Endothelial cell of umbilical vein (primary cell): Measurements from ENCODE around the gene LATS1. TPM values are rescaled to one million over a fixed set of nuclear protein-coding genes. Genes with fewer than 3 reads are reported as not detected.

Experiments
- BruUV-seq: library from RNA; stranded (reverse); fragments of 400-500 nt; replicated peaks from 2 replicates; lab custom pipeline; 2021; lab: Mats Ljungman, UMichigan
- CTCF ChIA-PET: fragments of 300-600, 350-600 bp; sonication (Branson Sonifier 250); formaldehyde crosslinking; loops from one replicate; lab custom pipeline; 2021; ENCODE audit warnings: antibody characterized with exemption, inconsistent platforms; lab: Charles Lee
- POLR2A ChIA-PET: fragments of 300-600, 350-600 bp; sonication (Branson Sonifier 250); formaldehyde crosslinking; loops from one replicate; lab custom pipeline; 2021; ENCODE audit warnings: antibody characterized with exemption, inconsistent platforms; lab: Charles Lee
- DNase-seq: peaks from one replicate; pipeline ENCODE4 v3.0.0-alpha.2; 2011; ENCODE audit warnings: low read depth, low spot score
- FAIRE-seq: peaks from 2 replicates; lab custom pipeline; 2011; peaks lifted over from hg19 to GRCh38; lab: Jason Lieb, UNC
- H2AFZ ChIP-seq: 2 replicates; pipeline ENCODE4 v1.6.0; 2012; ENCODE audit warnings: low read depth, low read length, control low read depth, inconsistent platforms
- H3K27ac ChIP-seq: 2 replicates; pipeline ENCODE4 v1.5.1; 2011; ENCODE audit warnings: low read depth, mild to moderate bottlenecking, control low read depth, low read length, moderate library complexity; ENCODE audit not compliant: insufficient read depth
- H3K27me3 ChIP-seq, 2 experiments: 2 replicates each; pipeline versions ENCODE4 v1.6.0 to v1.6.1; 2011; ENCODE audit warnings: low read length in 2 of 2, mixed read lengths in 1 of 2; ENCODE audit not compliant: control insufficient read depth in 2 of 2, insufficient read depth in 2 of 2
- H3K36me3 ChIP-seq, 2 experiments: 2 replicates in 1 of 2; 3 replicates in 1 of 2; pipeline ENCODE4 v1.5.1; 2011; ENCODE audit warnings: low read length in 2 of 2, mild to moderate bottlenecking in 1 of 2, moderate library complexity in 1 of 2; ENCODE audit not compliant: control insufficient read depth in 2 of 2, insufficient read depth in 2 of 2; ENCODE audit errors: extremely low read depth in 1 of 2
- H3K4me1 ChIP-seq: 3 replicates; pipeline ENCODE4 v1.5.1; 2011; ENCODE audit warnings: mild to moderate bottlenecking, low read length; ENCODE audit not compliant: control insufficient read depth, insufficient read depth; ENCODE audit errors: extremely low read depth
- H3K4me2 ChIP-seq: 2 replicates; pipeline ENCODE4 v1.6.1; 2011; ENCODE audit warnings: low read length, control low read depth, mixed read lengths; ENCODE audit not compliant: insufficient read depth
- H3K4me3 ChIP-seq, 3 experiments: fragments of 200-600 bp in 1 of 3; sonication (generic), shearing (Covaris generic) in 1 of 3; replicated peaks in 1 of 3; 2 replicates each; pipeline ENCODE4 v1.5.1; 2011 to 2016; ENCODE audit warnings: control low read depth in 3 of 3, low read length in 3 of 3, mild to moderate bottlenecking in 2 of 3, inconsistent platforms in 1 of 3, low read depth in 1 of 3, moderate library complexity in 1 of 3; ENCODE audit not compliant: insufficient read depth in 1 of 3
- H3K79me2 ChIP-seq: 2 replicates; pipeline ENCODE4 v1.6.0; 2012; ENCODE audit warnings: low read length, inconsistent platforms; ENCODE audit not compliant: control insufficient read depth, insufficient read depth
- H3K9ac ChIP-seq: replicated peaks from 2 replicates; pipeline ENCODE3; 2011; ENCODE audit warnings: low read length, control low read depth; ENCODE audit not compliant: insufficient read depth; ENCODE audit errors: extremely low read depth
- H3K9me1 ChIP-seq: replicated peaks from 3 replicates; pipeline ENCODE4 v1.6.0; 2011; ENCODE audit warnings: mild to moderate bottlenecking, low read length; ENCODE audit not compliant: control insufficient read depth, insufficient read depth; ENCODE audit errors: extremely low read depth
- H3K9me3 ChIP-seq: replicated peaks from 2 replicates; pipeline ENCODE4 v1.5.1; 2012; ENCODE audit warnings: low read length, inconsistent platforms; ENCODE audit not compliant: control insufficient read depth, insufficient read depth
- H4K20me1 ChIP-seq: replicated peaks from 2 replicates; pipeline ENCODE3; 2011; ENCODE audit warnings: mild to moderate bottlenecking, low read length; ENCODE audit not compliant: control insufficient read depth, insufficient read depth; ENCODE audit errors: extremely low read depth
- CTCF ChIP-seq, 2 donors: IDR thresholded peaks; 1 replicate in 1 of 2; 2 replicates in 1 of 2; pipeline ENCODE4 v1.5.1; 2011; ENCODE audit warnings: low read length in 2 of 2, mild to moderate bottlenecking in 2 of 2, moderate library complexity in 2 of 2, control low read depth in 1 of 2, inconsistent platforms in 1 of 2, low read depth in 1 of 2; ENCODE audit not compliant: insufficient read depth in 1 of 2; ENCODE audit errors: extremely low read depth in 1 of 2
- EZH2 ChIP-seq: IDR thresholded peaks from 2 replicates; pipeline ENCODE4 v1.6.1; 2012; ENCODE audit warnings: borderline replicate concordance, low read depth, mild to moderate bottlenecking, moderate library complexity, low read length, inconsistent platforms; ENCODE audit not compliant: severe bottlenecking
- FOS ChIP-seq: IDR thresholded peaks from 2 replicates; pipeline ENCODE4 v1.6.1; 2011; ENCODE audit warnings: mild to moderate bottlenecking, low read length, moderate library complexity, borderline replicate concordance; ENCODE audit not compliant: insufficient read depth
- GATA2 ChIP-seq: IDR thresholded peaks from 2 replicates; pipeline ENCODE4 v1.7.0; 2011; ENCODE audit warnings: low read depth, mild to moderate bottlenecking, moderate library complexity, mixed read lengths, low read length; ENCODE audit not compliant: insufficient read length, insufficient read depth
- JUN ChIP-seq: IDR thresholded peaks from 2 replicates; pipeline ENCODE4 v1.6.1; 2011; ENCODE audit warnings: borderline replicate concordance, low read depth; ENCODE audit not compliant: insufficient read length, insufficient read depth
- MAX ChIP-seq: IDR thresholded peaks from 2 replicates; pipeline ENCODE4 v1.6.1; 2011; ENCODE audit not compliant: insufficient read depth, insufficient read length
- MYC ChIP-seq: IDR thresholded peaks from one replicate; pipeline ENCODE4 v1.6.1; 2011; ENCODE audit warnings: mild to moderate bottlenecking, low read depth, low read length
- POLR2A ChIP-seq: IDR thresholded peaks from 2 replicates; pipeline ENCODE4 v1.6.1; 2012; ENCODE audit warnings: low read depth, mild to moderate bottlenecking, control low read depth, low read length
- POLR2AphosphoS5 ChIP-seq: IDR thresholded peaks from 2 replicates; pipeline ENCODE4 v1.6.1; 2012; ENCODE audit warnings: low read depth, mild to moderate bottlenecking, control low read depth, low read length, moderate library complexity; ENCODE audit not compliant: insufficient read depth
- dilution Hi-C: fragments of 300-500 bp; cut with MboI; formaldehyde crosslinking; loops from one replicate; pipeline ENCODE4 v1.15.0; 2019; ENCODE audit warnings: low sequenced_read_pairs; ENCODE audit not compliant: extremely low pct_ligation_motif_present
- intact Hi-C: fragments of 100-400 bp; cut with micrococcal nuclease; formaldehyde crosslinking; loops from one replicate; pipeline ENCODE4 v1.10.0; 2022
- polyA plus RNA-seq, 4 experiments: library from polyadenylated mRNA; depleted of rRNA in 3 of 4; stranded (reverse) in 3 of 4; unstranded in 1 of 4; fragments of >200 nt; gene quantifications; 2 replicates each; pipeline versions ENCODE4 v1.2.1 to v1.2.3, GENCODE V29; 2011 to 2012; ENCODE audit warnings: missing spikeins in 1 of 4
- total RNA-seq: library from RNA; stranded (reverse); gene quantifications from 2 replicates; pipeline ENCODE4 v1.2.3, GENCODE V29; 2021

Gene LATS1
- total and polyA plus RNA-seq, 2 donors (not counting 3 experiments of a cell fraction or from before 2014, with no cell fraction given): 8.4 to 27.6 TPM

- no peak overlapping the region for H3K4me3 ChIP-seq
- H2AFZ ChIP-seq: no peak overlapping the region
- H3K4me2 ChIP-seq: no peak overlapping the region
- no peaks in the 10 kb centered on the region for H3K4me1 ChIP-seq
- FAIRE-seq (no peak), DNase-seq (no peak)
- no peak overlapping the region for H3K27ac ChIP-seq
- ChIA-PET CTCF (interaction anchor here (1.4 kb wide), 1 partner anchor 15 kb away, joined by 4 read pairs; no protein-coding TSS in a partner anchor), POLR2A (no interaction called here)
- no TSS peak for BruUV-seq
- TF ChIP-seq GATA2: no peak
- no peak for TF ChIP-seq CTCF (IDR thresholded peaks at IDR 0.05; ENCODE audit: extremely low read depth in 1 of 2, insufficient read depth in 1 of 2, low read depth in 1 of 2, low read length in 2 of 2)
- TF ChIP-seq FOS: no peak
- peaks cover 5% of the 10 kb centered on the region for H4K20me1 ChIP-seq
- no peaks in the 10 kb centered on the region for H3K9me3 ChIP-seq
- H3K27me3 ChIP-seq: no peaks in the 10 kb centered on the region
- H3K9ac ChIP-seq: no peak overlapping the region
- dilution Hi-C loops (no loop called here), intact Hi-C loops (no loop called here)
- H3K36me3 ChIP-seq: no peaks in the 10 kb centered on the region
- peaks cover 81% of the 10 kb centered on the region for H3K79me2 ChIP-seq
- H3K9me1 ChIP-seq: no peaks in the 10 kb centered on the region
Measured at GRCh38 chr6:149701714-149702113, 16.2 kb downstream of the LATS1 start.

GRCh38 chr6:149699150-149699549, 18.8 kb downstream of the LATS1 start:
- dilution Hi-C loops (no loop called here), intact Hi-C loops (no loop called here)
- FAIRE-seq: no peak
- ChIA-PET CTCF (interaction anchor here (1.5 kb wide), 1 partner anchor 9 kb away, joined by 3 read pairs; no protein-coding TSS in a partner anchor), POLR2A (no interaction called here)
- no peak for TF ChIP-seq MAX
- TF ChIP-seq POLR2A: no peak
- no peak for TF ChIP-seq MYC
- no peak for TF ChIP-seq CTCF (IDR thresholded peaks at IDR 0.05; ENCODE audit: extremely low read depth in 1 of 2, insufficient read depth in 1 of 2, low read depth in 1 of 2, low read length in 2 of 2)
- no peak for TF ChIP-seq EZH2
- TF ChIP-seq GATA2: no peak
- no peak for TF ChIP-seq FOS
- TF ChIP-seq JUN: no peak
- no peak for TF ChIP-seq POLR2AphosphoS5
- Histone ChIP-seq H3K4me2 (no peak overlapping the region), H3K9ac (no peak overlapping the region), H3K9me1 (no peaks in the 10 kb centered on the region), H2AFZ (no peak overlapping the region), H3K4me3 (no peak overlapping the region), H3K79me2 (peaks cover 76% of the 10 kb centered on the region), H3K27me3 (no peaks in the 10 kb centered on the region), H3K36me3 (peaks cover 0 to 2% of the 10 kb centered on the region in 2 experiments), H3K27ac (no peak overlapping the region), H4K20me1 (peaks cover 2% of the 10 kb centered on the region), H3K9me3 (no peaks in the 10 kb centered on the region), H3K4me1 (no peaks in the 10 kb centered on the region)
- DNase-seq: no peak
- no TSS peak for BruUV-seq
